Sigmoid colon (tissue), 4 donors: Measurements from ENCODE around the gene WDSUB1.

Experiments used
- POLR2A ChIP-seq, 2 donors: fragments of 450-650 bp; IDR thresholded peaks; one replicate each; pipeline ENCODE4 v1.6.1; 2016; ENCODE audit warnings: antibody characterized with exemption in 2 of 2, mild to moderate bottlenecking in 2 of 2, moderate library complexity in 2 of 2
- POLR2AphosphoS5 ChIP-seq, 4 donors: sonication (generic); formaldehyde crosslinking; IDR thresholded peaks; one replicate each; pipeline ENCODE4 v1.6.1; 2017; ENCODE audit warnings: antibody characterized with exemption in 4 of 4
- TF ChIP-seq, protein P1 (sequence below), 4 experiments: fragments of 450-650 bp in 3 of 4; fragments of 200-600 bp in 1 of 4; IDR thresholded peaks; one replicate each; pipeline ENCODE4 v1.5.1; 2016 to 2019; ENCODE audit warnings: antibody characterized with exemption in 4 of 4, mild to moderate bottlenecking in 3 of 4, moderate library complexity in 2 of 4

DNA sequence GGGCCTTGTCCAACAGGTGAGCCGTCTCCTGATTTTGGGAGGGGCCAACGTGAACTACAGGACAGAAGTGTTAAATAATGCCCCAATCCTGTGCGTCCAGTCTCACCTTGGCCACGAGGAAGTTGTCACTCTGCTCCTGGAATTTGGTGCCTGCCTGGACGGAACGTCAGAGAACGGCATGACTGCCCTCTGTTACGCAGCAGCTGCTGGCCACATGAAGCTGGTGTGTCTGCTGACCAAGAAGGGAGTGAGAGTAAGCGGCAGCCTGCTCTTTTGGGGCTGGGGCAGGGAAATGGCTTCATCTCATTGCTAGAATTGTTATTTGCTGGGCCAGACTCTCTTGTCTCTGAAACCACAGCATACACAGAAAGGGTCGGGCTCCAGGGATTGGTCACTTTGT lies 92.3 kb downstream of the WDSUB1 start:
- TF ChIP-seq, protein P1, sequence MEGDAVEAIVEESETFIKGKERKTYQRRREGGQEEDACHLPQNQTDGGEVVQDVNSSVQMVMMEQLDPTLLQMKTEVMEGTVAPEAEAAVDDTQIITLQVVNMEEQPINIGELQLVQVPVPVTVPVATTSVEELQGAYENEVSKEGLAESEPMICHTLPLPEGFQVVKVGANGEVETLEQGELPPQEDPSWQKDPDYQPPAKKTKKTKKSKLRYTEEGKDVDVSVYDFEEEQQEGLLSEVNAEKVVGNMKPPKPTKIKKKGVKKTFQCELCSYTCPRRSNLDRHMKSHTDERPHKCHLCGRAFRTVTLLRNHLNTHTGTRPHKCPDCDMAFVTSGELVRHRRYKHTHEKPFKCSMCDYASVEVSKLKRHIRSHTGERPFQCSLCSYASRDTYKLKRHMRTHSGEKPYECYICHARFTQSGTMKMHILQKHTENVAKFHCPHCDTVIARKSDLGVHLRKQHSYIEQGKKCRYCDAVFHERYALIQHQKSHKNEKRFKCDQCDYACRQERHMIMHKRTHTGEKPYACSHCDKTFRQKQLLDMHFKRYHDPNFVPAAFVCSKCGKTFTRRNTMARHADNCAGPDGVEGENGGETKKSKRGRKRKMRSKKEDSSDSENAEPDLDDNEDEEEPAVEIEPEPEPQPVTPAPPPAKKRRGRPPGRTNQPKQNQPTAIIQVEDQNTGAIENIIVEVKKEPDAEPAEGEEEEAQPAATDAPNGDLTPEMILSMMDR (IDR thresholded peaks at IDR 0.05): no peak
- TF ChIP-seq POLR2AphosphoS5 (IDR thresholded peaks at IDR 0.05) (no peak), POLR2A (IDR thresholded peaks at IDR 0.05) (no peak)
